OCI-LY7 (cell line): ENCODE data around the gene LDLRAD4. TPM values are rescaled to one million over a fixed set of nuclear protein-coding genes. Genes with fewer than 3 reads are reported as not detected.

Source experiments
- BruUV-seq: library from RNA; stranded (reverse); fragments of 400-500 nt; replicated peaks from 2 replicates; lab custom pipeline; 2021; lab: Mats Ljungman, UMichigan
- CTCF ChIA-PET: fragments of 300-600 bp; sonication (Branson Sonifier 250); formaldehyde crosslinking; loops from one replicate; lab custom pipeline; 2022; ENCODE audit warnings: antibody characterized with exemption; ENCODE audit not compliant: unreplicated experiment; lab: Charles Lee
- POLR2A ChIA-PET: fragments of 300-600 bp; sonication (Branson Sonifier 250); formaldehyde crosslinking; loops from one replicate; lab custom pipeline; 2022; ENCODE audit warnings: antibody characterized with exemption; lab: Charles Lee
- DNase-seq: peaks from one replicate; pipeline ENCODE4 v3.0.0-alpha.2; 2015; ENCODE audit warnings: low spot score
- H2AFZ ChIP-seq: fragments of 200-600 bp; sonication (generic), shearing (Covaris generic); 2 replicates; pipeline ENCODE4 v1.6.1; 2014; ENCODE audit warnings: mild to moderate bottlenecking, antibody characterized with exemption, low read length, moderate library complexity
- H3K27ac ChIP-seq: fragments of 200-600 bp; sonication (generic); 2 replicates; pipeline ENCODE4 v1.5.1; 2014; ENCODE audit warnings: mixed run types, low read depth, mild to moderate bottlenecking, moderate library complexity, low read length, inconsistent platforms; ENCODE audit not compliant: poor library complexity, severe bottlenecking
- H3K36me3 ChIP-seq: fragments of 200-600 bp; sonication (generic); 2 replicates; pipeline ENCODE4 v1.6.1; 2014; ENCODE audit warnings: mild to moderate bottlenecking, antibody characterized with exemption, low read length, moderate library complexity, mixed read lengths; ENCODE audit not compliant: insufficient read depth
- H3K4me1 ChIP-seq: fragments of 200-600 bp; sonication (generic); 2 replicates; pipeline ENCODE4 v1.5.1; 2014; ENCODE audit warnings: mild to moderate bottlenecking, low read length; ENCODE audit not compliant: insufficient read depth, poor library complexity, severe bottlenecking
- H3K4me2 ChIP-seq: fragments of 200-600 bp; sonication (generic); 2 replicates; pipeline ENCODE4 v1.6.1; 2014; ENCODE audit warnings: mild to moderate bottlenecking, low read length
- H3K4me3 ChIP-seq: fragments of 200-600 bp; sonication (generic); 2 replicates; pipeline ENCODE4 v1.5.1; 2014; ENCODE audit warnings: mild to moderate bottlenecking, low read depth, low read length; ENCODE audit not compliant: poor library complexity, severe bottlenecking
- H3K79me2 ChIP-seq: fragments of 200-600 bp; sonication (generic); 2 replicates; pipeline ENCODE4 v1.6.1; 2016; ENCODE audit warnings: low read depth, mild to moderate bottlenecking, low read length, moderate library complexity, mixed read lengths; ENCODE audit not compliant: insufficient read depth
- H3K9me2 ChIP-seq: fragments of 200-600 bp; sonication (generic); 2 replicates; pipeline ENCODE4 v1.6.1; 2016; ENCODE audit warnings: mild to moderate bottlenecking, low read length, mixed read lengths; ENCODE audit not compliant: insufficient read depth
- H3K9me3 ChIP-seq: fragments of 200-600 bp; sonication (generic); 2 replicates; pipeline ENCODE4 v1.6.1; 2014; ENCODE audit warnings: mild to moderate bottlenecking, mixed run types, low read length, mixed read lengths
- H4K20me1 ChIP-seq: fragments of 200-600 bp; sonication (generic); 2 replicates; pipeline ENCODE4 v1.6.1; 2014; ENCODE audit warnings: mild to moderate bottlenecking, antibody characterized with exemption, low read length, moderate library complexity, mixed read lengths; ENCODE audit not compliant: insufficient read depth
- EZH2phosphoT487 ChIP-seq: fragments of 200-600 bp; sonication (generic); IDR thresholded peaks from 2 replicates; pipeline ENCODE4 v1.6.1; 2018; ENCODE audit warnings: low read depth, borderline replicate concordance, mild to moderate bottlenecking, mixed run types, antibody characterized with exemption, low read length, moderate library complexity, mixed read lengths
- intact Hi-C: fragments of 100-400 bp; cut with micrococcal nuclease; formaldehyde crosslinking; loops from one replicate; pipeline ENCODE4 v1.10.0; 2022; ENCODE audit not compliant: unreplicated experiment
- total RNA-seq, 2 experiments: library from RNA; depleted of rRNA in 1 of 2; stranded (reverse); fragments of >200 nt in 1 of 2; shearing (Covaris generic) in 1 of 2; gene quantifications; 2 replicates each; pipeline ENCODE4 v1.2.3, GENCODE V29; 2014 to 2022
- TF ChIP-seq, protein P1 (sequence below): fragments of 200-600 bp; sonication (generic); conservative IDR thresholded peaks from 2 replicates; pipeline ENCODE4 v1.5.1; 2014; ENCODE audit warnings: mild to moderate bottlenecking, antibody characterized with exemption, low read length, moderate library complexity, mixed read lengths

Gene LDLRAD4
- total RNA-seq, 2 experiments from 2014 or later = 26.2 to 43.8 TPM

DNA sequence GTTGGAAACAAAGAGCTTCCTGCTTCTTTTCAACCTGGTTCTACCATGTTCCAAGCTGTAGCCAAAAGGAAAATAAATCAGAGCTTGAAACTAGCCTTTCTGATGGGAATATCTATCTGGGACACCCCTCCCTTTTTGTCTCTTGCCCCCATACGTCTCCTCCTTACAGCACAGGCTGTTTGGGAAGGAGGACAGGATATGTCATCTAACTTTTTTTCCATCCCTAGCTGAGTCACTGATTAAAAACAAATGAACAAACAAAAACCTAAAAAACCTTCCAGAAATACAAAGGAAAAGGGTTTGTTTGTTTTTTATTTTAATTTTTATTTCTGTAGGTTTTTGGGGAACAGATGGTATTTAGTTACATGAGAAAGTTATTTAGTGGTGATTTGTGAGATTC lies 356.2 kb downstream of the LDLRAD4 start:
- ChIA-PET CTCF (no interaction called here), POLR2A (interaction anchor here (2.1 to 7.5 kb wide), 2 partner anchors 11 to 39 kb away, joined by 4 to 63 read pairs; no protein-coding TSS in a partner anchor)
- no peaks in the 10 kb centered on the region for H3K36me3 ChIP-seq
- H3K4me1 ChIP-seq = peaks cover 33% of the 10 kb centered on the region
- H3K9me3 ChIP-seq = no peaks in the 10 kb centered on the region
- no peak for TF ChIP-seq EZH2phosphoT487
- TF ChIP-seq, protein P1, sequence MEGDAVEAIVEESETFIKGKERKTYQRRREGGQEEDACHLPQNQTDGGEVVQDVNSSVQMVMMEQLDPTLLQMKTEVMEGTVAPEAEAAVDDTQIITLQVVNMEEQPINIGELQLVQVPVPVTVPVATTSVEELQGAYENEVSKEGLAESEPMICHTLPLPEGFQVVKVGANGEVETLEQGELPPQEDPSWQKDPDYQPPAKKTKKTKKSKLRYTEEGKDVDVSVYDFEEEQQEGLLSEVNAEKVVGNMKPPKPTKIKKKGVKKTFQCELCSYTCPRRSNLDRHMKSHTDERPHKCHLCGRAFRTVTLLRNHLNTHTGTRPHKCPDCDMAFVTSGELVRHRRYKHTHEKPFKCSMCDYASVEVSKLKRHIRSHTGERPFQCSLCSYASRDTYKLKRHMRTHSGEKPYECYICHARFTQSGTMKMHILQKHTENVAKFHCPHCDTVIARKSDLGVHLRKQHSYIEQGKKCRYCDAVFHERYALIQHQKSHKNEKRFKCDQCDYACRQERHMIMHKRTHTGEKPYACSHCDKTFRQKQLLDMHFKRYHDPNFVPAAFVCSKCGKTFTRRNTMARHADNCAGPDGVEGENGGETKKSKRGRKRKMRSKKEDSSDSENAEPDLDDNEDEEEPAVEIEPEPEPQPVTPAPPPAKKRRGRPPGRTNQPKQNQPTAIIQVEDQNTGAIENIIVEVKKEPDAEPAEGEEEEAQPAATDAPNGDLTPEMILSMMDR = no peak
- H3K79me2 ChIP-seq = no peaks in the 10 kb centered on the region
- BruUV-seq = no TSS peak
- no peak overlapping the region for H2AFZ ChIP-seq
- intact Hi-C loops = no loop called here
- no peak overlapping the region for H3K4me3 ChIP-seq
- H4K20me1 ChIP-seq = no peaks in the 10 kb centered on the region
- no peak for DNase-seq
- H3K27ac ChIP-seq = no peak overlapping the region
- H3K4me2 ChIP-seq = no peak overlapping the region
- H3K9me2 ChIP-seq = no peaks in the 10 kb centered on the region

DNA sequence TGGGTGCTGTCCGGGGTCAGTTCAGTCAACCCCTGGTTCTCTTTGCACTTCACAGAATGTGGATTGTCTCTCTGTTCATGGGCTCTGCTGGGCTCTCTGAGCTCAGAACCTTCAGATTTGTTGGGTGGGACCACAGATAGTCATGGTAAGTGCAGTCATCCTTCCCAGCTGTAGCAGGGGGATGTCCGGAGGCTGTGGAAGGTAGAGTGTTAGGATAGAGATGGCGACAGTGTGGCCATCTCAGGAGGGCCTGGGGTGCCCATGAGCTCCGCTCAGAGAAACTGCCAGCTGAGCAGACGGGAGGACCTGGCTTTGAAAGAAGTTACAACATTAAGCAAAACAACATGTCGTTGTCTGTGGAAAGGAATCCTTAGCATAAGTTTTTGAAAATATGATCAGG lies 358.0 kb downstream of the LDLRAD4 start:
- ChIA-PET POLR2A (interaction anchor here (0.8 to 7.5 kb wide), 8 partner anchors 9 to 37 kb away, joined by 4 to 63 read pairs (median 10); no protein-coding TSS in a partner anchor), CTCF (interaction anchor here (0.7 to 0.8 kb wide), 2 partner anchors 26 to 36 kb away, joined by 3 to 4 read pairs; no protein-coding TSS in a partner anchor)
- DNase-seq = no peak
- no peaks in the 10 kb centered on the region for H3K9me3 ChIP-seq
- intact Hi-C loops = no loop called here
- H3K9me2 ChIP-seq = no peaks in the 10 kb centered on the region
- H3K79me2 ChIP-seq = no peaks in the 10 kb centered on the region
- H3K4me2 ChIP-seq = peak overlapping the region; percentile 69
- H4K20me1 ChIP-seq = no peaks in the 10 kb centered on the region
- no peak overlapping the region for H3K4me3 ChIP-seq
- H2AFZ ChIP-seq = peak overlapping the region; percentile 85; the same call in 1 of the 2 replicates
- no peak overlapping the region for H3K27ac ChIP-seq
- H3K36me3 ChIP-seq = no peaks in the 10 kb centered on the region
- no TSS peak for BruUV-seq
- H3K4me1 ChIP-seq = peaks cover 39% of the 10 kb centered on the region
- no peak for TF ChIP-seq EZH2phosphoT487
- TF ChIP-seq, protein P1 = no peak

DNA sequence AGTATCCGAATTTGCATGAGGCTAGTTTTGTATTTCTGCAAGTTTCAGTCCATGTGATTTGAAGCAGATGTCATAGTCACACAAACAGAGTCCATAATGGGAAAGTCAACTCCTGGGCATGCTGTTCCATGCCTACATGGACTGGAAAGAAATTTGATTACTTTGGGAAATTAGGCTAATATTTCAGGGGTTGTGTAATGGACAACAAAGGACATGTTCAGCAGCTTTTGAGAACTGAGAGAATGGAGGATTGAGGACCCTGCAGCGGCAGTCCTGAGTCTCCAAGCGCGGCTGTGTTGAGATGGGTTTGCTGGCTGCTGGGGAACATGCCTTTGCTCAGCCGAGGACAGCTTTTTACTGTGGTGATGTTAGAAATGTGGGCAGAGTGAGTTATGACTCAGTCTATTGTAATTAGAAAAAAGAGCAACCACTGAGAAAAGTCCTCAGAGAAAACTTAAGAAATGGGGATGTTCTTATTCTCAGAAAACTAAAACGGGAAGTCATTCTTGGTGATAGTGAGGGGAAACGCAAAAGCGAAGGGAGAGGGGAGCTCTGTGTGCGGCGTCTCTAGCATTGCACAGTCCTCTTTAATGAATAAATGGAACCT lies 358.6 kb downstream of the LDLRAD4 start:
- TSS peak; percentile 83 for BruUV-seq
- no peaks in the 10 kb centered on the region for H3K9me2 ChIP-seq
- peak overlapping the region; percentile 8 for H3K27ac ChIP-seq
- H3K4me3 ChIP-seq = peak overlapping the region; percentile 35
- ChIA-PET POLR2A (interaction anchor here (1.2 to 7.5 kb wide), 6 partner anchors 10 to 36 kb away, joined by 4 to 63 read pairs (median 12); no protein-coding TSS in a partner anchor), CTCF (interaction anchor here (0.7 kb wide), 1 partner anchor 27 kb away, joined by 3 read pairs; no protein-coding TSS in a partner anchor)
- H4K20me1 ChIP-seq = no peaks in the 10 kb centered on the region
- no peaks in the 10 kb centered on the region for H3K36me3 ChIP-seq
- no peaks in the 10 kb centered on the region for H3K9me3 ChIP-seq
- intact Hi-C loops = loop anchor here (1.0 kb wide), 1 partner anchor 36 kb away; no protein-coding TSS in a partner anchor
- H3K4me1 ChIP-seq = peaks cover 39% of the 10 kb centered on the region
- peak overlapping the region; percentile 69 for H3K4me2 ChIP-seq
- DNase-seq = no peak
- TF ChIP-seq, protein P1 = no peak
- TF ChIP-seq EZH2phosphoT487 = no peak
- H2AFZ ChIP-seq = peak overlapping the region; percentile 85
- no peaks in the 10 kb centered on the region for H3K79me2 ChIP-seq
